ENCODE measurements around the gene MAPK8IP2.
"Not testable (repeated sequence)": the region's sequence is repeated elsewhere in the genome, so short reads cannot be mapped to it uniquely, and the experiment has no call there.

The MAPK8IP2 gene

DNA sequence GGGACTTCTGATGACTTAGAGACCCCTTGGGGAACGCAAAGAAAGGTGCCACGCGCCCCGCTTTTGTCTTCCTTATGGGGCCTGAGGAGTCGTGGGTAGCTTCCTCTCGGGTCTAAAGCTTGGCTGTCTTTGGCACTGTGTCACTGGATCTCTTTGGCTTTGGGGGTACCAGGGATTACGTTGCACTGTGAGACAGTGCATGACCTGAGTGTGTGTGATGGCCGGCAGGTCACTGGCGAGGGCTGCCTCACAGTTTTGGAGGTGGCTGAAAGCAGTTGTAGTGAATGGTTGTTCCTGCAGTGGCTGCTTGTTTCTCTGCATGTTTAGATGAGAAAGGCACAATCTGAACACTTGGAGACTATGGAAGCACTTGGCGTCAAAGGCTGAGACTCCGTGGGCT is 33.2 kb downstream of the MAPK8IP2 start:
- no peak for DNase-seq (ENCODE audit: low read depth in 3 of 3, low spot score in 1 of 3)

- no peak for DNase-seq (ENCODE audit: low read depth in 3 of 3, low spot score in 1 of 3)
Observed at GRCh38 chr22:50635591-50635990, 35.0 kb downstream of the MAPK8IP2 start.

DNA sequence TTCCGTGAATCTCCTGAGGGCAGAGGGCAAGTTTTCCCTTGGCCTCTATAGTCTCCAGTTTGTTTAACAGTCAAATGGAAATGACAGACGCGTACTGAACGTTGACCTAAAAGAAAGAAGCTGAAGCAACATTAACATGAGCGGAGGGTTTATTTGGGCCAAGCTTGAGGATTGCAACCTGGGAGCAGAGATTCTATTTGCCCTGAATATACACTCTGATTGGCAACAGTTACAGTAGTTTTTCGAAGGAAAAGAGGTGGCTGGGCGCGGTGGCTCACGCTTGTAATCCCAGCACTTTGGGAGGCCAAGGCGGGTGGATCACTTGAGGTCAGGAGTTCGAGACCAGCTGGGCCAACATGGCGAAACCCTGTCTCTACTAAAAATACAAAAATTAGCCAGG is 39.7 kb downstream of the MAPK8IP2 start:
- not testable (repeated sequence) for DNase-seq (ENCODE audit: low read depth in 3 of 3, low spot score in 1 of 3)

DNA sequence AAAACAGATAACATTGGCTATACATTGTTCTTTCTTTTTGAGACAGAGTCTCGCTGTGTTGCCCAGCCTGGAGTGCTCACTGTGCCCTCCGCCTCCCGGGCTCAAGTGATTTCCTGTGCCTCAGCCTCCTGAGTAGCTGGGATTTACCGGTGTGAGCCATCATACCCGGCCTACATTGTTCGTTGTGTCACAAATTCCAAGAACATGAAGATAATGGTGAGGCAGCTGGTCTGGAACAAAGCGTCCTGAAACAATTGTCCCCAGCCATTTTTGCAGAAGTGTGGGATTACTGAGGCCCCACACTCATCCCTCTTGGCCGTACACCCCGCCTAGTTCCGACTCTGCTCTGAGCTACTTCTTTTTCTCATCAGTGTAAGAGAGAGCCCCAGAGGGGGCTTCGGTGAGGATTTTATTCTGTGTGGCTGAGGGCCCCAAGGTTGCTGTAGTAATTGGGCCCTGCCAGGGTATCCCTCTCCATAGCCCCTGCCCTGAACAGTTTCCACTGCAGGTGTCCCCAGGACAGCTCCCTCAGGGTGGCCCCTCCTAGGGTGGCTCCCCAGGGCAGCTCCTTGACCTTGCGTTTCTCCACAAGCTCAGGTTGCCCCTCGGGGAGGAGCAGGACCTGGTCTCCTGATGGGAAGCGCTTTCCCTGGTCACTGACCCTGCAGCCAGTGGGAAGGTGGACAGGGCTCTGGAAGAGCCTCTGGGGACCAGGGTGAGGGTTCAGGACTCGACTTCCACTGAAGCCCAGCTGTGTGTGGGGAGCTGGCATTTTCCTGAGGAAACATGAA is 40.5 kb downstream of the MAPK8IP2 start:
- DNase-seq (ENCODE audit: low read depth in 3 of 3, low spot score in 1 of 3) = no peak

DNA sequence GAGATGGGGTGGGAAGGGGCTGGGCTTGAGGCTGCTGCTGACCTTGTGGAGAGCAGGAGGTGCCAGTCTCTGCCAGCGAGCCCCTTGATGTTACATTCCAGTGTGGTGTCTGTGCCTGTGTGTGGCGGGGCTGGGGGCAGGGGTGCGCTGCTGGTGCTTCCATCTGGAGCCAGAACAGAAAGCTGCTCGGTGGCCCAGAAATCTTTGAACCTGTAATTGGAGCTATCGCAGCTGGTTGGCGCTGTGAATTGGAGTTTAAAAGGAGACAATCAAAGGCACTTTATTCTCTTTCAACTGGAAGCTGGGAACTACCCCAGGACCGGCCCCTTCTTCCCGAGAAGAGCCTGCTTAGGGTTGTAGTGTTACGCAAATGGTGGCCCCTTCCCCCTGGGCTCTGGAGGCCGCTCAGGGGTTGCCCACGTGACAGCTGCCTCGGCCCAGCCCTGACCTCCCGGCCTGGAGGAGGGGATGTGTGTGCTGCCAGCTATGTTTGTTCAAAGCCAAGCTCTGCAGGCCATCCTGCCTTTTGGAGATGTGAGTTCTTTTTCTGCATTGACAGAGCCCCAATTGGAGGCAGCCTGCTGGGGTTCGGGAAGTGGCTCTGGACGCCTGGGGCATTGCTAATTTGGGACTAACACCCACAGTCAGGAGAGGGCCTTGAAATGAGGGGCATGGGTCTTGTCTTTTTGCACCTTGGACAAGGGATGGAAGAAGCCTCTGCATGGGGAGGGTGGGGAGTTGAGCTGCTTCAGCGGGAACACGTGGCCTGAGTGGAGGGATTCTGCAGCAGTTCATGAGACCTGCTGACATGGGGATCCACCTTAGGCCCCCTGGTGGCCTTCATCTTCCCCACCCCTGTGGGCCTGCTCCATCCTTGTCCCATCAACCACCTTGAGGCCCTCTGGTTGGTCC is 41.4 kb downstream of the MAPK8IP2 start:
- no peak for DNase-seq (ENCODE audit: low read depth in 3 of 3, low spot score in 1 of 3)

DNA sequence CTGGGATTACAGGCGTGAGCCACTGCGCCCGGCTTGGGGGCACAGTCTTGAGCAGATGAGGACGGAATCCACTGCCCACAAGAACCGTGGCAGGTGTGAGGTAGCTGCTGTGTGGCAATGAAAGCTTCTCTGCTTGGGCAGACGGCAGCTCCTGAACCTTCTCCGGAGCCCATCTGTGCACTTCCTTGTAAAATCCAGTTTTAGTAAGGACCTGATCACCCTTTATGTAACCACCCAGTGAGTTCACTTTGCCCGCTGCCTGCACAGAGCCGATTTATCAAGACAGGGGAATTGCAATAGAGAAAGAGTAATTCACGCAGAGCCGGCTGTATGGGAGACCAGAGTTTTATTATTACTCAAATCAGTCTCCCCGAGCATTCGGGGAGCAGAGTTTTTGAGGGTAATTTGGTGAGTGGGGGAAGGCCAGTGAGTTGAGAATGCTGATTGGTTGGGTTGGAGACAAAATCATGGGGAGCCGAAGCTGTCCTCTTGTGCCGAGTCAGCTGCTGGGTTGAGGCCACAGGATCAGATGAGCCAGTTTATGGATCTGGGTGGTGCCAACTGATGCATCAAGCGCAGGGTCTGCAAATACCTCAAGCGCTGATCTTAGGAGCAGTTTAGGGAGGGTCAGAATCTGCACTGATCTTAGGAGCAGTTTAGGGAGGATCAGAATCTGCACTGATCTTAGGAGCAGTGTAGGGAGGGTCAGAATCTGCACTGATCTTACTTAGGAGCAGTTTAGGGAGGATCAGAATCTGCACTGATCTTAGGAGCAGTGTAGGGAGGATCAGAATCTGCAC is 42.6 kb downstream of the MAPK8IP2 start:
- DNase-seq (ENCODE audit: low read depth in 3 of 3, low spot score in 1 of 3) = not testable (repeated sequence)

DNA sequence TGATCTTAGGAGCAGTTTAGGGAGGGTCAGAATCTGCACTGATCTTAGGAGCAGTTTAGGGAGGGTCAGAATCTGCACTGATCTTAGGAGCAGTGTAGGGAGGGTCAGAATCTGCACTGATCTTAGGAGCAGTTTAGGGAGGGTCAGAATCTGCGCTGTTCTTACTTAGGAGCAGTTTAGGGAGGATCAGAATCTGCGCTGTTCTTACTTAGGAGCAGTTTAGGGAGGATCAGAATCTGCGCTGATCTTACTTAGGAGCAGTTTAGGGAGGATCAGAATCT is 43.2 kb downstream of the MAPK8IP2 start:
- not testable (repeated sequence) for DNase-seq (ENCODE audit: low read depth in 3 of 3, low spot score in 1 of 3)

DNA sequence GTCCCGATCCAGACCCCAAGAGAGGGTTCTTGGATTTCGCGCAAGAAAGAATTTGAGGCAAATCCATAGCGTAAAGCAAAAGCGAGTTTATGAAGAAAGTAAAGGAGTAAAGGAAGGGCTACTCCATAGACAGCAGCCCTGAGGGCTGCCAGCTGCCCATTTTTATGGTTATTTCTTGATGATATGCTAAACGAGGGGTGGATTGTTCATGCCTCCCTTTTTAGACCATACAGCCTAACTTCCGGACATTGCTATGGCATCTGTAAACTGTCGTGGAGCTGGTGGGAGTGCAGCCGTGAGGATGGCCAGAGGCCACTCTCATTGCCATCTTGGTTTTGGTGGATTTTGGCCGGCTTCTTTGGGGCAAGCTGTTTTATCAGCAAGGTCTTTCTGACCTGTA is 52.7 kb downstream of the MAPK8IP2 start:
- no peak for DNase-seq (ENCODE audit: low read depth in 3 of 3, low spot score in 1 of 3)

GRCh38 chr22:50654664-50655063 is 54.1 kb downstream of the MAPK8IP2 start:
- not testable (repeated sequence) for DNase-seq (ENCODE audit: low read depth in 3 of 3, low spot score in 1 of 3)

GRCh38 chr22:50656122-50657070 is 55.8 kb downstream of the MAPK8IP2 start:
- DNase-seq (ENCODE audit: low read depth in 3 of 3, low spot score in 1 of 3) = no peak

DNA sequence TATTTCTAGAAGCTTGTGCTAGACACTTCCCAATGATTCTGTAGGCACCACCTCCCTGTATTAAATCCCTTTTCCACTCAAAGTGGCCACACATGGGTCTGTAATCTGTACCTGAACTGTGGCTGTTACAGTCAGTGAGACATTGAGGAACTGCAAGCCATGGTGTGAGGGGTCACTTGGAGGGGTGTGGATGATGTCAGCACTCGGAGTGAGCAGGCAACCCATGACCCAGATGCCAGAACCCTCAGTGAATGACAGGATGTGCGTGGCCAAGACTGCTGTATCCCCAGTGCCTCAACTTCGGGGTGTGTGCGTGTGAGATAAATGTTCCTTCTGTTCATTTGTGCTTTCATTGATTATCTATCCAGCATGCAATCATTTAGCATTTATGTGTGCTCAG is 57.3 kb downstream of the MAPK8IP2 start:
- no peak for DNase-seq (ENCODE audit: low read depth in 3 of 3, low spot score in 1 of 3)

GRCh38 chr22:50659711-50660110 is 59.1 kb downstream of the MAPK8IP2 start:
- DNase-seq (ENCODE audit: low read depth in 3 of 3, low spot score in 1 of 3) = not testable (repeated sequence)

DNA sequence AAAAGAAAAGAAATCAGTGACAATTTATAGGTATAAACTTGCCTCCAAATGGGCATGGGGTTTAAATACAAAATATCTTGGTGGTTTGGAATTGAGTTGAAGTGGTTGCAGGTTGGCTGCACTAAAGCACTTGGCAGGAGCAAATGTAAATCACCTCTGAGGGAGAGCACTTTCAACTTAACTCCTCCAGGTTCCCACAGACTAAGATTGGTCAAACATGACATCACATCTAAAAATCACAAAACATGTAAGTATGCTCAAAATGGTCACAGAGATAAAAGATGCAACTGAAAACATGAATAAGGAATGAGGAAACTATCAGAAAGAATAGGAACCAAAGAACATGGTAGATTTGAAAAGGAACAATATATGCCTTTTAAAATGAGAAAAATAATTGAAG is 59.7 kb downstream of the MAPK8IP2 start:
- DNase-seq (ENCODE audit: low read depth in 3 of 3, low spot score in 1 of 3) = no peak
